Caco-2 (cell line): ENCODE measurements around the gene HYPK. TPM values are rescaled to one million over a fixed set of nuclear protein-coding genes. Genes with fewer than 3 reads are reported as not detected.
A peak's percentile ranks its signal among the peaks of the same experiment; 100 is the strongest.

ENCODE experiments used
- BruUV-seq: library from RNA; stranded (reverse); fragments of 400-500 nt; replicated peaks from 2 replicates; lab custom pipeline; 2021; lab: Mats Ljungman, UMichigan
- CTCF ChIA-PET: fragments of 300-600 bp; sonication (Branson Sonifier 250); formaldehyde crosslinking; loops from one replicate; lab custom pipeline; 2022; ENCODE audit warnings: antibody characterized with exemption; lab: Charles Lee
- POLR2A ChIA-PET: fragments of 300-600 bp; sonication (Branson Sonifier 250); formaldehyde crosslinking; loops from one replicate; lab custom pipeline; 2022; ENCODE audit warnings: antibody characterized with exemption; lab: Charles Lee
- DNase-seq, 2 experiments: peaks; one replicate each; pipeline versions ENCODE4 v3.0.0 to v3.0.0-alpha.2; 2020 to 2022
- H3K27me3 ChIP-seq: replicated peaks from 2 replicates; pipeline ENCODE4 v1.6.0; 2011; ENCODE audit warnings: low read length; ENCODE audit not compliant: control insufficient read depth, insufficient read depth
- H3K36me3 ChIP-seq: 2 replicates; pipeline ENCODE4 v1.5.1; 2011; ENCODE audit warnings: low read length; ENCODE audit not compliant: control insufficient read depth, insufficient read depth
- H3K4me1 ChIP-seq: fragments of 250-450 bp; sonication (Bioruptor Pico); 2 replicates; pipeline ENCODE4 v1.5.1; 2020; ENCODE audit warnings: mild to moderate bottlenecking
- H3K4me3 ChIP-seq: 2 replicates; pipeline ENCODE4 v1.5.1; 2011; ENCODE audit warnings: low read depth, mild to moderate bottlenecking, control low read depth, low read length
- H3K9me3 ChIP-seq: fragments of 250-450 bp; sonication (Bioruptor Pico); 2 replicates; pipeline ENCODE4 v1.5.1; 2020; ENCODE audit warnings: mild to moderate bottlenecking, moderate library complexity
- H3K27ac Mint-ChIP-seq: one replicate; pipeline ENCODE4 v1.8.0; 2022; ENCODE audit warnings: mixed read lengths; ENCODE audit not compliant: unreplicated experiment
- H3K27me3 Mint-ChIP-seq: one replicate; pipeline ENCODE4 v1.8.0; 2022; ENCODE audit warnings: mixed read lengths; ENCODE audit not compliant: insufficient read depth, unreplicated experiment
- H3K36me3 Mint-ChIP-seq: one replicate; pipeline ENCODE4 v1.8.0; 2022; ENCODE audit warnings: mild to moderate bottlenecking, mixed read lengths; ENCODE audit not compliant: insufficient read depth, unreplicated experiment
- H3K4me1 Mint-ChIP-seq: one replicate; pipeline ENCODE4 v1.8.0; 2022; ENCODE audit warnings: low read depth, mixed read lengths; ENCODE audit not compliant: unreplicated experiment
- H3K4me3 Mint-ChIP-seq: one replicate; pipeline ENCODE4 v1.8.0; 2022; ENCODE audit warnings: mild to moderate bottlenecking, moderate library complexity, mixed read lengths; ENCODE audit not compliant: unreplicated experiment
- H3K9me3 Mint-ChIP-seq: one replicate; pipeline ENCODE4 v1.8.0; 2022; ENCODE audit warnings: mixed read lengths; ENCODE audit not compliant: unreplicated experiment
- CTCF ChIP-seq, 2 experiments: fragments of 200-600 bp in 1 of 2; IDR thresholded peaks; 1 replicate in 1 of 2; 2 replicates in 1 of 2; pipeline versions ENCODE4 v1.5.1 to v1.8.0; 2011 to 2022; ENCODE audit warnings: antibody characterized with exemption in 1 of 2, control low read depth in 1 of 2, inconsistent platforms in 1 of 2, low read depth in 1 of 2, low read length in 1 of 2, mild to moderate bottlenecking in 1 of 2, moderate library complexity in 1 of 2; ENCODE audit not compliant: insufficient read depth in 1 of 2, severe bottlenecking in 1 of 2, unreplicated experiment in 1 of 2
- intact Hi-C: fragments of 100-400 bp; cut with micrococcal nuclease; formaldehyde crosslinking; loops from one replicate; pipeline ENCODE4 v1.10.0; 2022; ENCODE audit not compliant: unreplicated experiment
- total RNA-seq: library from RNA; stranded (reverse); gene quantifications from 2 replicates; pipeline ENCODE4 v1.2.3, GENCODE V29; 2022

Gene HYPK
- total RNA-seq, 1 experiment from 2014 or later, result 20.4 TPM

DNA sequence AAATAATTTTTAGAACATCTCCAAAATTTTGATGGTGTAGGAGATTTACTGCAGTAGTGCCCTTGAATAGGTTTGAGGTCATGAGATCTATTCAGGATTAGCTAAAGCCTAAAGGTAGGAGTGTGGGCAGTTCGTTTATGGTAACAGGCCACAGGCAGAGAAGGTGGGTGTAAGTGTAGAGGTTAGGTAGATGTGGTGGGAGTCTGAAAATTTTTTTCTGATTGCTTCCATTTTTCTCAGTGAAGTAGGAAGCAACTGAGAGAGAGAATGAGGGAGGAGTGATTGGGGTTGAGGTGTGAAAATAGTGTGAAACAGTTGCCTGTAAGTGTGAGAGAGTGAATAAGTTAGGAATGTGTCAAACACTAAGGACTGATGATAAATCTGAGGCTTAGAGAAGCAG, 21.4 kb upstream of the HYPK start:
- Mint-ChIP-seq H3K36me3 (peaks cover 14% of the 10 kb centered on the region), H3K4me1 (no peaks in the 10 kb centered on the region), H3K27ac (no peak overlapping the region), H3K9me3 (no peaks in the 10 kb centered on the region), H3K27me3 (no peaks in the 10 kb centered on the region), H3K4me3 (no peak overlapping the region)
- Histone ChIP-seq H3K9me3 (no peaks in the 10 kb centered on the region), H3K27me3 (no peaks in the 10 kb centered on the region), H3K36me3 (no peaks in the 10 kb centered on the region), H3K4me3 (no peak overlapping the region), H3K4me1 (no peaks in the 10 kb centered on the region)
- ChIA-PET CTCF (no interaction called here), POLR2A (no interaction called here)
- no peak for DNase-seq
- intact Hi-C loops, result no loop called here
- BruUV-seq, result no TSS peak
- no peak for TF ChIP-seq CTCF (IDR thresholded peaks at IDR 0.05; ENCODE audit: insufficient read depth in 1 of 2, low read depth in 1 of 2, low read length in 1 of 2, severe bottlenecking in 1 of 2, unreplicated experiment in 1 of 2)

DNA sequence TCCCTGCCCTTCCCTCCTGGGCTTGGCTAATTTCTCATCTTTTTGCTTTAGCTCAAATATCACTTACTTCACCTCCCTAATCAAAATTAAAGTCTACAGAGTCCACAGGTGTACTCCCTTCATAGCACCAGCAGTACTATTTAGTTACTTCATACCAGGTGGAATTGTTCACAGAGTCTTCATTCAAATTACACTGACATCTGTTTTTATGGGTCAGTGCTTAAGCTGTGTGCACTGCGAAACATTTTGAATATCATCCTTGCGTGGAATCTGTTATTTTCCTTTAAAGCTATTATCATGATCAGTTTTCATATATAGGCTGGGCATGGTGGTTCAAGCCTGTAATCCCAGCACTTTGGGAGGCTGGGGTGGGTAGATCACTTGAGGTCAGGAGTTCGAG, 11.0 kb upstream of the HYPK start:
- Histone ChIP-seq H3K4me3 (no peak overlapping the region), H3K27me3 (no peaks in the 10 kb centered on the region), H3K36me3 (peaks cover 2% of the 10 kb centered on the region; the same call in 1 of the 2 replicates), H3K4me1 (peaks cover 11% of the 10 kb centered on the region; the same call in 1 of the 2 replicates), H3K9me3 (no peaks in the 10 kb centered on the region)
- POLR2A ChIA-PET, result interaction anchor here (0.8 kb wide), 1 partner anchor 35 kb away, joined by 3 read pairs; the partner anchor contains the start of gene MFAP1
- Mint-ChIP-seq H3K27me3 (no peaks in the 10 kb centered on the region), H3K4me1 (peaks cover 10% of the 10 kb centered on the region), H3K36me3 (peaks cover 26% of the 10 kb centered on the region), H3K27ac (no peak overlapping the region), H3K4me3 (no peak overlapping the region), H3K9me3 (no peaks in the 10 kb centered on the region)
- no TSS peak for BruUV-seq
- CTCF ChIA-PET, result no interaction called here
- no peak for TF ChIP-seq CTCF (IDR thresholded peaks at IDR 0.05; ENCODE audit: insufficient read depth in 1 of 2, low read depth in 1 of 2, low read length in 1 of 2, severe bottlenecking in 1 of 2, unreplicated experiment in 1 of 2)
- intact Hi-C loops, result no loop called here
- no peak for DNase-seq

DNA sequence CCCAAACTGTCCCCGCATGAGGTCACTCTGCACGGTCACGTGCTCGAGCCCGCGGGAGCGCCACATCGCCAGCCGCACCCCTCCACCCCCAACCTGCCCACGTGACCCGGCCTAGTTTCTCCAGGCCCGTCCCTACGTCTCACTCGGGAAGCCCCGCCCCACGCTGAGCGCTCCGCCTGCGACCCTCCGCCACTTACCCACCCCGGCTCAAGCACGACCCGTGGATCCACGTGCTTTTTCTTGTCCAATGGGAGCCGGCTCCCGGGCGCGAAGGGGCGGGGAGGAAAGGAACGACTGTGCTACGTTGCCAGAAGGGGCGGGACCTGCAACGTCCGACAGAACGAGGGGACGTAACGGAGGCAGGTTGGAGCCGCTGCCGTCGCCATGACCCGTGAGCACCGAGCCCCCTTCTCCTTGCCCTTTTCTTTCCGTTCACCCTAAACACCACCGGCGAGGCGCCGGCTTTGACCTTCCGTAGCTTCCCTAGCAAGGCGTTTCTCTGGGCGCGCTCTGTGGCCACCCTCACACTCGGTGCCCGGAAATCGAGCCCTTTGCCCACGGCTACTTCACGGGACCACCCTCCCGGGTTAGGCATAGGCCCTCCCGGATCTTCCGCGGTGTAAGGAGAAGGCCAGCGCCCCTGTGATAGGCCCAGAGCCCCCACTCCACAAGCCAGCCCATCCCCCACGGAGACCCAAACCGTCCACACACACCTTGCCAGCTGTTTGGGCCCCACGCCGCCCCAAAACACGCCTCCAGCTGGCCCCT, 8.2 kb upstream of the HYPK start, which contains the start of gene SERF2:
Gene SERF2 (plus strand): TSS at position 328 of the 768 bp plus-strand sequence. CDS start 57 bp downstream, at position 385.
- H3K4me3 Mint-ChIP-seq, result peak within 1 kb of the TSS; percentile 98
- TSS peak; percentile 48 for BruUV-seq
- no peaks in the 10 kb centered on the region for H3K27me3 ChIP-seq
- peaks cover 12% of the 10 kb centered on the region for H3K4me1 Mint-ChIP-seq
- peaks cover 5% of the 10 kb centered on the region; the same call in 1 of the 2 replicates for H3K36me3 ChIP-seq
- peak within 1 kb of the TSS; percentile 92 for H3K4me3 ChIP-seq
- ChIA-PET CTCF (no interaction called here), POLR2A (interaction anchor here (1.9 kb wide), 1 partner anchor 33 kb away, joined by 6 read pairs; the partner anchor contains the start of gene MFAP1)
- no peaks in the 10 kb centered on the region for H3K9me3 ChIP-seq
- H3K27ac Mint-ChIP-seq, result peak within 1 kb of the TSS; percentile 97
- peaks cover 11% of the 10 kb centered on the region; the same call in 1 of the 2 replicates for H3K4me1 ChIP-seq
- no peaks in the 10 kb centered on the region for H3K9me3 Mint-ChIP-seq
- H3K36me3 Mint-ChIP-seq, result peaks cover 54% of the 10 kb centered on the region
- intact Hi-C loops, result no loop called here
- no peak for TF ChIP-seq CTCF (IDR thresholded peaks at IDR 0.05; ENCODE audit: insufficient read depth in 1 of 2, low read depth in 1 of 2, low read length in 1 of 2, severe bottlenecking in 1 of 2, unreplicated experiment in 1 of 2)
- no peaks in the 10 kb centered on the region for H3K27me3 Mint-ChIP-seq
- DNase-seq, result peak; percentile 99 to 100
